Globus pallidus (tissue), 1 donor: ENCODE data around the gene SPAG16.

ENCODE experiments used
- DNase-seq: peaks from one replicate; pipeline ENCODE4 v3.0.0-alpha.2; 2015; ENCODE audit warnings: low spot score

Gene SPAG16

DNA sequence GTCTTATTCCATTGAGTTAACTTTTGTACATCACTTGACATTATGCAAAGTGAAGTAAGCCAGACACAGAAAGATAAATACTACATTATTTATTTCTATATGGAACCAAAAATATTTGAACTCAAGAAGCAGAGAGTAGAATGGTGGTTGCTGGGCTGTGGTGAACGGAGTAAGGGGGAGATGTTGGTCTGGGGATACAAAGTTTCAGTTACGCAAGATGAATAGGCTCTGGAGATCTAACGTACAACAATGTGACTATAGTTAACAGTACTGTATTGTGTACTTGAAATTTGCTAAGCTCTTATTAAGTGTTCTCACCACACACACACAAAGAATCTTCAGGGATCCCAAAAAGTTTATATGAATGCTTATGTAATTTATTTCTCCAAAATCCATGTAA, 1001.7 kb downstream of the SPAG16 start:
- DNase-seq = no peak

DNA sequence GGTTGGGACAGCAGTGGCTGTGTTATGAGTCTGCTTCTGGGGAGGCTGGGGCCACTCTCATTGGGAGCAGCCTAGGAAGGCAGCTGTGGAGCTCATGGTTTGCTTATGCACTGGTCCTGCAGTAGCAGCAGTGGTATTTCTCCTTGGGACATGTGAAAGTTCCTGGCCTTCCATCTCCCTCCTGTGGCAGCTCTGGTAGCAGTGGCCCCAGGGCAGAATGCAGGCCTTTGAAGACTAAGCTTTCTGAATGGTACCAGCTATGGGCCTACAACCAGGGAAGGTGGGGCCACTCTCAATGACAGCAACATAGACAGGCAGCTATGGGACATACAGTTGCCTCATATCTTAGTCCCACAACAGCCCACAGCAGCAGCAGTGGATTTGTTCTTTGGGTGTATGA, 1009.3 kb downstream of the SPAG16 start:
- no peak for DNase-seq

DNA sequence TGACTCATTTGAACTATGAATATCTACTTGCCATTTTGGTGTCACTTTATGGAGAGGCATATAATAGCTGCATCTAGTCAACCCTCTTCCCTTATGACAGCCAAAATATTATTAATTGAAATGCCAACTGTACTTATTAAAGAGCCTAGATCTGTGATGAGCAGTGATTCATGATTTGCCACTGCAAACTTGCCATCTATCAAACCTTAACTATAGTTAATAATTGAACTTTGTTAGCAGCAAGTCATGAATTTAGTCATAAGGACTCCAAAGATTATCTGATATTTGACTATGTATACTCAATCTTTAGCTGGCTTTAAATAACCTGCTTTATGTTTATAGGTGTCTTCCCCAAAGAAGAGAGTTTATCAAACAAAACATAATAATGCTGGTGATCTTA, 1010.2 kb downstream of the SPAG16 start:
- DNase-seq = no peak

DNA sequence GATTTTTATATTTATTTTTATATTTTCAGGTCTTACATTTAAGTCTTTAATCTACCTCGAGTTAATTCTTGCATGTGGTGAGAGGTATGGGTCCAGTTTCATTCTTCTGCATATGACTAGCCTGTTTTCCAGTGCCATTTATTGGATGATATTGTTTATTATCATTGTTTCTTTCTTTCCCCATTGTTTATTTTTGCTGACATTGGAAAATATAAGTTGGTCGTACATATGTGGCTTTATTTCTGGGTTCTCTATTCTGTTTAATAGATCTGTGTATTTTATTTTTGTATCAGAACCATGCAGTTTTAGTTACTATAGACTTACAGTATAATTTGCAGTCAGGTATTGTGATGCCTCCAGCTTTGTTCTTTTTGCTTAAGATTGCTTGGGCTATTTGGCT, 1013.2 kb downstream of the SPAG16 start:
- DNase-seq = no peak

DNA sequence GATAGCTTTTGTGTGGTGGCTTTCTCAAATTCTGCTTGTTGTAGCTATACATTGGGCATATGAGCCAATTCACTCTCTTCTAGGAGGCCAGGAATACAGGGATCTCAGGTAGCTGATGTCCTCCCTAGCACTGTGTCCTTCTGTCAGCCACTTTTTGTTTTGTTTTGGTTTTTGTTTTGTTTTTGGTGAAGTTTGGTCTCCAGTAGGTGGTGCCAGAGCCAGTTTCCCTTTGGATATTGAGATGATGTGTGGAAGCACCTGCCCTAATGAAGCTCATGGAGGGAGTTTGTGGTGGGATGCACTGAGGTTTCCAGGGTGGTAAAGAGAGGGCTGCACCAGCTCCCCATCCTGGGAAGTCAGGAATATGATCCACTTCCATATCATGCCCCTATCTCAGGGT, 1026.1 kb downstream of the SPAG16 start:
- no peak for DNase-seq

DNA sequence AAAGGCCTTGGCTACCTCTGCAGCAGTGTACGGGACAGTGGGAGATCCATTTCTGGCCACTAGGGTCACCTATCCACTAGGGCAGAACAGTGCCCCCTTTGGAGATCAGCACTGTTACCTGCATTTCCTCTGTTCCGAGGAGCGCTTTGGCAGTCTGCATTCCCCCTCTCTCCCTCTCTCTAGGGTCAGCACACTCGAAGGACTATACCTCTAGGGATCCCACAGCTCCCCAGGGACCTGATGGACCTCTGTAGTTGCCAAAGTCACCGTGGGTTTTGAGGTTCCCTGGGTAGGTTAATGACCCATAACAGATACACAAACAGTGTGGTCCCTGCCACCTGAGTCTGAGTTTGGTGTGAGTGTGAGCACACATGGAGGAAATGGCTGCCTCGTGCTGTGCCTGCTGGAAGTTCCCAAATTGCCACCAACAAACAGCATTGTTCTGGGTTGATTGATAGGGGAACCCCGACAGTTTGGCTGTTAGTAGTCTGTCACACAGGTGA, 1026.8 kb downstream of the SPAG16 start:
- DNase-seq = no peak

DNA sequence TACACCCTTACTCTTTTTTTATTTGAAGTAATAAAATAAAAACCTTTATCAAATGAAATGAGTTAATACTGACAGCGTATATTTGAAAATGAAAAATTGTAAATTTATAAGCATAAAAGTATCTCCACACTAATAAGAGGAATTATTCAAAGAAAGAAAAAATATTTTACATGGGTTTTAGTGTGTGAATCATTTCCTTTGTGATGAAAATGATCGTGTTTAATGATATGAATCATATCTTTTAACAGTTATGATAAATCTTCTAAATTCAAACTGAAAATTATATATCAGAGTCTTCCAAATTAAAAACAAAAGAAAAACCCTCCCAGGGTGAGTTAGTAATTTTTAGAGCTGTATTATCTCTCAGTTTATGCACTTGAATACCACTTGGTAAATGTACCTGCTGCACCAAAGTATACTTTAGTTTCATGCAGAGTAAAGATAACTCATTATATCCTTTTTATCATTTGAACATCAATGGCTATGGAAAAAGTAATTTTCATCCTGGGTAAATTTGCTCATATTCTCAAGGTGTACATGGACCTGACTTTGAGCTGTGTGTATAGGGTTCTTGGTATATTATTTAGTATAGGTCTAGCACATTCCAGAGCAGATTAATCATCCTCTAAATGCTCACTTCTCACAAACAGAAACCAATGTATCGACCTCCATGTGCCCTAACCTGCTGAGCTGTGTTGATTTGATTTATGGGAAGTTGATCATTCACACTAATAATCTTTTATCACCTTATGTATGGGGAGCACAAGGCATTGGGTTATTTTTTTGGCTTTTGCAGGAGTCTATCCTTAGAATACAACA, 1027.9 kb downstream of the SPAG16 start:
- DNase-seq = no peak

DNA sequence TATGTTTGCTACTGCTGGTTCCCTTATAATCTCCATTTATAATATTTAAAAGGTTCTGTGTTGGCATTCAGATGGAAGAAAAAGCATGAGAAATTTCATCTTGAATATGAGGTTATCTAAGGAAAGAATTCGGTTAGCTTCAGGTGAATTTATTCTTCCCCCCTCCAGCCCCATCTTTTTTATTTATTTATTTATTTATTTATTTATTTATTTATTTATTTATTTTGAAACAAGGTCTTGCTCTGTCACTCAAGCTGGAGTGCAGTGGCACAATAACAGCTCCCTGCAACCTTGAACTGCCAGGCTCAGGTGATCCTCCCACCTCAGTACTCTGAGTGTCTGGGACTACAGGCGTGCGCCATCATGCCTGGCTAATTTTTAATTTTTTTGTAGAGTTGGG, 1031.1 kb downstream of the SPAG16 start:
- DNase-seq = no peak

DNA sequence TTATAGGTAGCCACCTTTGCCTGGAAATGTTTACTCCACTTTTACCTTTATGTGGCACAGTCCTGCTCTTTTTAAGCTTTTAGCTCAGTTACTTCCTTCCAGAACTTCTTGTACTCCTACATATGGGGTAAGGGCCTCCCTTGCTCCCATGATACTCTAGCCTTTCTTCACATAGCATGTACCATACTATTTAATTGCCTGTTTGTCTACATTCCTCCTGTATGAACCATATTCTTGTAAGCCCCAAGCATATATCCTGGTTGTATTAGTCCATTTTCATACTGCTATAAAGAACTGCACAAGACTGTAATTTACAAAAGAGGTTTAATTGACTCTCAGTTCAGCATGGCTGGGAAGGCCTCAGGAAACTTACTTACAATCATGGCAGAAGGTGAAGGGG, 1035.9 kb downstream of the SPAG16 start:
- no peak for DNase-seq

DNA sequence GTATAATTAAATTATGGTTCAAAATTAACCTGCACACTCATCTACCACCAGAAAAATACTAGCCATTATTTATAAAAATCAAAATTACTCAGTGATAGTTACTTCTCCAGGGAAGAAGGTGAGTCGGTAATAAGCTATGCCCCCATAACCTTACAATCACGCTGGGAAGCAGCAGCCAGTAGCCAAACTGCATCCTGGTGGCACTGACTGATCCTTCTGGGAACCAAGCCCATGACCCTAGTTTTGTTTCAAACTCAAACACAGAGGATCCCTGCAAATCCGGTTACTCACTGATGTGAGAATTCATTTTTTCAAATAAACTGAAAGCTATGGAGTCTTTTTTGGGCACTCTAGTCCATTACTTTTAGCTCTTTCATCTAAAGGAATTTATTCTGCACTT, 1038.4 kb downstream of the SPAG16 start:
- no peak for DNase-seq

DNA sequence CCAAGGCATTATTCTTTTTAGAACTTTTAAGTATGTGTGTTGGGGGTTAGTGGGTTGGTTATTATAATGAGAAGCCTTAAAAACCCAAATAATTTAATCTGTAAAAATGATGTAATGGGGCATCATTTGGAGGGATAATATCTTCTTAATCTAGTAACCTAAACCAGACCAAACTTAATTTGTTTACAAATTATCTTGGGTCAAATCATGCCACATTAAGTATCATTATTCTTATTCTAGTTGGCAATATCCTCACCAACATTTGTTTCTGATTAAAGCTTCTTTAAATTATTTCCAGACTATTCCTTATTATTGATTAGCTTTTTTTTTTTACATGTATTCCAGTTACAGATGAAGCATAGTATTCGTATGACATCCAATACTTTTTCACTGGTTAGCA, 1041.1 kb downstream of the SPAG16 start:
- no peak for DNase-seq

DNA sequence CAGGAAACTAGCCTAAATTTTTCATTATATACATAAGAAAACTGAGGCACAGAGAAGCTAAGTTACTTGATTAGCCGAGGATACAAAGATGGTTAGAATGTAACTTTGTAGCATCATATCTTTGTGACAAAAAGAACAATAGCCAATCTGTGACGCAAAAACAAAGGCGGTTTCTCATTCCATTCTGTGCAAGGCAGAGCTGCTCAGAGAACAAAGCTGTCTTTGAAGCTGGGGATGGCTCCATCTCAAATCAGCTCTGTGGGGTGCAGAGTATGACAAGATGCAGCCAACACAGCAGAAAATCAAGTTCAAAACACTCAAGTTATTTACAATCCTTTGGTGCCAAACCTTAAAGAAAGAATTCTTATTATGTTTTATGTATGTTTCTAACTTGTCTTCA, 1044.7 kb downstream of the SPAG16 start:
- DNase-seq = peak; percentile 99

DNA sequence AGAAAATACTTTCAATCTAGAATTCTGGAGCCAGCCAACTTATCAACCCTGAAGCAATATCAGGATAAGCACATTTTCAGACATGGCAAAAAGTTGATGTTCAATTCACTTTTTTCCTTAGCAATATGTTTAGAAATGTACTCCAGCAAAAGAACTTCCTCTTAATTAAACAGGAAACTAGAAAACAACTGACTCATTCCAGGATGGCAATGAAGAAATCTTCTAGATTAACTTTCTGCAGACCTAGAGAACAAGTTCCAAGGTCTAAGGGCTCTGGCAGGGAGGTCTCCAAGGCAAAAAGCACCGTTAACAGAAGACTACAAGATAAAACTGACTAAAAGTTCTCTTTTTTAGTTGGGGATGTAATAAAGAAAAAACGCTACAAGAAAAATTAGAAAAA, 1057.4 kb downstream of the SPAG16 start:
- no peak for DNase-seq

DNA sequence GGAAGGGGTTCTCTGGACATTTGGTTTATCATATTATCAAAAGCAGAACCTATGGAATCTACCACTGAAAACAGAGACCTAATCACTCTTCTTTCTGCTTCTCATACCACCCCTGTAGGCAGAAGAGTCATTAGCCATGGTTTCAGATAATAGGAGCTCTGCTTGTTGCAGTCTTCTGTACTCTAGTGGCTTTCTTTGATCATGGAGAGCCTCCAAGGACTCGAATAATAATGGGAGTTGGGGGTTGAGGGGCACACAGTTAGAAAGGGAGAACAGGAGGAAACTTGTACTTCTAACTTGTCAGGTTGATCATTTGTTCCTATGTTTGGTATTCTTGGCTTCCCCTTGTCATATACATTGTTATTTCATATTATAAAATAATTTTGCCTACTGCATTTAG, 1074.2 kb downstream of the SPAG16 start:
- DNase-seq = no peak

DNA sequence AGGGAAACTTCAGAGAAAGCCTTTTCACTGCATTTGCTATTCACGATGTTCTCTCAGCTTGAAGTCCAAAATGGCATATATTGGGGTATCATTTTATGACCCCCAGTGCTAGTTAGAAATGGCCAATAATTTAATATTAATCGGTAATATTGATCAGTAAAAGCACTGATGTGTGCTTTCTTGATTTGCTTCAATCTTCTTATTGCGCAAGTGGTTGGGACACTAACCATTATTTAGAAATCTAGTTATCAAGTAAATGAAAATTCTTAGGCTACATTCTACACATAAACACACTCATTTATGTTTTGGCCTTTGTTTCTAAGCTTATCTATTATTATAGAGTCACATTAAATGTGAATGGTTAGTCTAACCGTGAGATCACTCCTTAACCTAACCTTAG, 1076.9 kb downstream of the SPAG16 start:
- DNase-seq = no peak

DNA sequence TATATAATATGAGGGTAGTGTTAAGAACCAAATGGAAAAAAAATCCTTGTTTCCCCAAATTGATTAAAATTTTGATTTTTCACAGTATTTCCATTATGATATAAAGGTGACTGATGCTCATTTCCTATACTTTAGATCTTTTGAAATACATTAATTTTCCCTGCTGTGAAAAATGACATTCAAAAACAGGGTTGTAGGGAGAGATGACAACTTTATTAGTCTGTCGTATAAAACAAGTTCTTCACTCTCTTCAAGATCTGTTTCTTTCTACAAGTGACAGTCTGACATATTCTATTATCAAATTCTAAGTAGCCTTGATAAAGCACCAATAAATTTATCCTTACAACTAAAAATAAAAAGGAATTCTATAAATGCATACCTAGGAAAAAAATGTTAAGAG, 1081.3 kb downstream of the SPAG16 start:
- DNase-seq = no peak

DNA sequence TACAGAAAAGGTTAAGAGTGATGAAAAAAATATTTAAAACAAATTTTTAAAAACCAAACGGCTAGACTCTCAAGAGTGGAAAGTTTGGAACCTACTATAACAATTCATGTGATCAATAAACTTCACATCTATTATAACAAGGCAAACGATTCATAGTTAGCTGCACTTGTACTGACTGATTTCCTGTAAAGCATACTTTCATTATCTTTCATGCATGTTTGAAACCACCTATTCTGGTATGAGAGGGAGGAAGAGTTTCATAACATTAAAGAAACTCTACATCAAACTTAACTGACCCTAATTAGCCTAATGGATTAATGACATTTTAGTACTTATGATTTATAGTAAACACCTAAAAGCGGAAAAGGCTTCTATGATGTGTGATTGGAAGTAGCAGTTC, 1082.9 kb downstream of the SPAG16 start:
- DNase-seq = no peak

DNA sequence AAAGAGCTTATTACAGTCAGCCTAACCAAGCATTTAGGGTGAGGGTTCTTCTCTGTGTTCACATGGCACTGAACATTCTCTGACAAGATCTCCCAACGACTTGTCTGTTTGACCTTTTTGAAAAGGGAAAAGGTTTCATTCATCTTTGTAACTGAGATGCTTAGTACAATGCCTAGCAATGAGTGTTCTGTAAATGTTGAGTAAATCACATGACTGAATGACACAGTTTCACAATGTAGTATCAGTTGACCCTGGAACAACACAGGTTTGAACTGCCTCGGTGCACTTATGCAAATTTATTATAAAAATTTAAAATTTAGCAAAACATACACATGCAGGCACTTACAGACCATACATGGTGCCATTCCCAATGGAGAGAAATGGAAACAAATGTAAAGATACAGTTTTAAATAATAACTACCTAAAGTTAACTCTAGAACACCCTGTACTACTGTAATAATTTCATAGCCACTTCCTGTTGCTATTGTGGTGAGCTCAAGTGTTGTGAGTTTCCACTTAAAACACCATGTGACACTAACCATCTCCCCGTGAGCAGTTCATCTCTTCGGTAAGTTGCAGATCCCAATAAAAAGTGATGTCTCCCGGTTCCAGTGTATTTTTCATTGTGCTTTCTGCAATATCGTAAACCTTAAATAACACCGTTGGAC, 1092.5 kb downstream of the SPAG16 start:
- DNase-seq = no peak

DNA sequence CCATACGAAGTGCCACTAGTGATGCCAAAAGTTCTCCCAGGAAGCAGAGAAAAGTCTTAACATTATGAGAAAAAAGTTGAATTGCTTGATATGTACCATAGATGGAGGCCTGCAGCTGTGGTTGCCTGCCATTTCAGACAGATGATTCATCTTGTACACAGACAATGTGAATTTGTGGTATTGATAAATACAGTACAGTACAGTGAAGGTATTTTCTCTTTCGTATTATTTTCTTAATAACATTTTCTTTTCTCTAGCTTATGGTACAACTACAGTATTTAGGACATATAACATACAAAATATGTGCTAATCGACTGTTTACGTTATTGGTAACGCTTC, 1093.0 kb downstream of the SPAG16 start:
- DNase-seq = no peak

DNA sequence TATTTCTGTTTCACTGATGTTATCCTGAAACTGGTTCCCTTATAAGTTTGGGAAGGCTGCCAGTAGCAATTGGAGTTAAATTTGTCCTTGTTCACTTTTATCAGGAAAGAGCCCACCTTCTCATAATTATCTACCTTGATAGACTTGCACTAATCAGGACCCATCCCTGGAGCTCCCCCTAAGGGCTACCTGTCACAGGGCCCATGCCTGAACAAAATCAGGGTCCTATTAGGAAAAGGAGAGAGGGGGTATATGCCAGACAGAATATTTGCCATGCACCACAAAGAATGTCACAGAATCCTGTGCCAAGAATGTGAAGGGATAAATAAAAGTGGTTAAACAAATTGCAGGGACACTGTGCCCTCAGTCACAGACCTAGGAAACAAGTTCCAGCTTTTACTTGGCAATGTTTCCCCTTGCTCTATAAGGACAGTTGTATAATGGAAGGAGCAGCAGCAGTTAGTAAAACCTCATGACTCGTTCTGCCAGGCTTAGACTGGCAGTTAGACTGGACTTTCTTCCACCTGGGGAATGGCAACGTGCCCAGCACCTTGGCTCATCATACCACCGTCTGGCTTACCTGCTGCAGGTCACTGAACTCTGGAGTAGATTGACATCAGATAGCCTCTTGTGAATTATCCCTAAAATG, 1094.3 kb downstream of the SPAG16 start:
- peak; percentile 1 for DNase-seq

DNA sequence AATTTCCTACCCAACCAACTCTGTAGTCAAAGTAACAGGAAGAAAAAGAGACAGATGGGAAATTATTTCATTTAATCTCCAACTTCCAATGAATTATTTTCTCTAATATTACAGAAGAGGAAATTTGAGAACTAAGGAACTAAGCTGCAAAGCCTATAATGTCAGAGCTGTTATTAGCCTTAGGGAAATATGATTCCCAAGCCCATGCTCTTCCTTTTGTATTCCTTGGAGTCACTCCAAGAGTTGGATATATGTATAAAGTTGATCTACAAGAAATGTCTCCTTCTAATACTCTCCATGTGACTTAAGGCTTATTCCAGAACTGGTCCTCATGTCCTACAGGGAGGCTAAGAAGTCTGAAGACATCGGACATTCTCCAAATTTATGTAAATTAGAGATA, 1095.0 kb downstream of the SPAG16 start:
- no peak for DNase-seq

DNA sequence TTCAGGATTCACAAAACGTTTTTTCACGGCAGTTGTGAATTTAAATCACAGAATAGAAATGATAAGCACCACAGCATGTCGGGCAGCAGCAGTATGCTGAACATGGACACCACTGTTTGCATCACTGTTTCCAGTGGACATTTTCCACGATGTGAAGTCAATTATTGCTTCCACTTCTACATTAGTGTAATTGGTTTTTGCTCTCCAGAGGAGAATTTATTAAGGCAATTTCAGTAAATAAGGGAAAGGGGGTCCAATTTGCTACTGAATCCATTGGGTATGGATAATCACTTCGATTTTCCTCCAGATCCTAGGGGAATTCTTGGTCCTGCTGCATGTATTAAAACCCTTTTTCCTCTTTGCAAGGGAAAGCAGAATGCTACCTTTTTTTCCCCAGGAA, 1096.4 kb downstream of the SPAG16 start:
- DNase-seq = no peak

DNA sequence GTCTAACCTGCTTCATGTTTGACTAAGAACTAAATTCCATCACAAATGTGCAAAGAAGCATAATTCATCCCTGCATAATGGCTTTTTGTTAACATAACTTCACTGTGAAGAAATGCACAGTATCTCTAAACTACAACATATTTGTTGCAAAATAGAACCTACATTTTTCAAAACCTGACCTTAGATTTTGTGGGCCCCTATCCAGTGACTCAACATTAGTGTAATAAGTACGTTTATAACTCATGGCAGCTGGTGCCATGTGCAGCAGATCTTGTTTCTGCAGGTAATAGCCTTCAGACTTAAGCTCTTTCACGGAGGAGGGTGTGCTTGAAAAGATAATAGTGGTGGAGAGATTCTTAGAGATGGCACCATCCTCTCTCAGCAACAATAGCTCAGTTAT, 1098.0 kb downstream of the SPAG16 start:
- no peak for DNase-seq
